CD4-positive, alpha-beta T cell treated with Interferon gamma for 1 hour (primary cell): ENCODE data around the gene TFB1M.
"Not testable (repeated sequence)": the region's sequence is repeated elsewhere in the genome, so short reads cannot be mapped to it uniquely, and the experiment has no call there.

Source experiments
- DNase-seq: peaks from one replicate; pipeline ENCODE4 v3.0.0-alpha.2; 2020

TFB1M gene

GRCh38 chr6:155329460-155330132, 15.3 kb upstream of the TFB1M start:
- no peak for DNase-seq

GRCh38 chr6:155328539-155329459, 14.5 kb upstream of the TFB1M start:
- DNase-seq, result no peak

GRCh38 chr6:155328074-155328538, 13.8 kb upstream of the TFB1M start:
- no peak for DNase-seq

- DNase-seq, result peak; percentile 40
These were observed 13.2 kb upstream of the TFB1M start for GRCh38 chr6:155327326-155328073.

- DNase-seq, result no peak
These were observed 11.6 kb upstream of the TFB1M start for GRCh38 chr6:155325700-155326516.

GRCh38 chr6:155324993-155325392, 10.7 kb upstream of the TFB1M start:
- DNase-seq, result no peak

GRCh38 chr6:155324172-155324571, 9.9 kb upstream of the TFB1M start:
- no peak for DNase-seq

GRCh38 chr6:155319902-155320301, 5.6 kb upstream of the TFB1M start:
- no peak for DNase-seq

- DNase-seq, result no peak
These were observed 2.9 kb upstream of the TFB1M start for GRCh38 chr6:155317186-155317585.

GRCh38 chr6:155316419-155316818, 2.1 kb upstream of the TFB1M start:
- no peak for DNase-seq

GRCh38 chr6:155315516-155315871, 1.2 kb upstream of the TFB1M start:
- DNase-seq, result no peak

- DNase-seq, result peak; percentile 56
These were observed 660 bp upstream of the TFB1M start for GRCh38 chr6:155314773-155315515.

- no peak for DNase-seq
These were observed 637 bp downstream of the TFB1M start for GRCh38 chr6:155313602-155314091.

GRCh38 chr6:155312950-155313349, 1.3 kb downstream of the TFB1M start:
- not testable (repeated sequence) for DNase-seq

GRCh38 chr6:155311583-155311982, 2.7 kb downstream of the TFB1M start:
- no peak for DNase-seq

GRCh38 chr6:155311086-155311485, 3.2 kb downstream of the TFB1M start:
- no peak for DNase-seq

- DNase-seq, result no peak
These were observed 3.7 kb downstream of the TFB1M start for GRCh38 chr6:155310596-155310995.

GRCh38 chr6:155309150-155309549, 5.1 kb downstream of the TFB1M start:
- no peak for DNase-seq

GRCh38 chr6:155306958-155307357, 7.3 kb downstream of the TFB1M start:
- DNase-seq, result no peak

GRCh38 chr6:155303361-155303870, 10.9 kb downstream of the TFB1M start:
- DNase-seq, result no peak

- no peak for DNase-seq
These were observed 12.4 kb downstream of the TFB1M start for GRCh38 chr6:155301867-155302266.
